Muscle of leg (tissue), 11 donors: ENCODE measurements around the gene MYBL2. TPM values are rescaled to one million over a fixed set of nuclear protein-coding genes. Genes with fewer than 3 reads are reported as not detected.
"Not testable (repeated sequence)": the region's sequence is repeated elsewhere in the genome, so short reads cannot be mapped to it uniquely, and the experiment has no call there.

Source experiments
- DNase-seq: peaks from one replicate; pipeline ENCODE4 v3.0.0; 2013
- H3K27ac ChIP-seq: one replicate; pipeline ENCODE4 v1.5.1; 2013; ENCODE audit warnings: mild to moderate bottlenecking, low read length, control low read depth
- H3K27me3 ChIP-seq: one replicate; pipeline ENCODE4 v1.6.1; 2013; ENCODE audit warnings: low read length; ENCODE audit not compliant: control insufficient read depth, insufficient read depth
- H3K36me3 ChIP-seq: one replicate; pipeline ENCODE4 v1.6.1; 2013; ENCODE audit warnings: low read length; ENCODE audit not compliant: control insufficient read depth, insufficient read depth
- H3K4me1 ChIP-seq: one replicate; pipeline ENCODE4 v1.6.1; 2013; ENCODE audit warnings: low read length; ENCODE audit not compliant: control insufficient read depth, insufficient read depth
- H3K4me3 ChIP-seq: one replicate; pipeline ENCODE4 v1.5.1; 2013; ENCODE audit warnings: low read length, control low read depth
- H3K9me3 ChIP-seq: replicated peaks from 2 replicates; pipeline ENCODE4 v1.6.1; 2013; ENCODE audit warnings: low read depth, low read length; ENCODE audit not compliant: control insufficient read depth
- WGBS: methylation state at CpG from one replicate; pipeline ENCODE4 v1.1.5; 2013; ENCODE audit warnings: missing lambda C conversion rate; ENCODE audit not compliant: insufficient coverage; 5-methylcytosine and 5-hydroxymethylcytosine counted together
- polyA plus RNA-seq, 8 donors: library from polyadenylated mRNA; unstranded; fragments of 120-200 nt; gene quantifications; one replicate each; pipeline versions ENCODE4 v1.2.1 to v1.2.3, GENCODE V29; 2013; ENCODE audit warnings: inconsistent platforms in 1 of 8, low replicate concordance in 1 of 8; ENCODE audit not compliant: insufficient read length in 8 of 8, insufficient read depth in 1 of 8
- total RNA-seq: library from RNA; stranded (reverse); fragments of 120-200 nt; gene quantifications from one replicate; pipeline ENCODE4 v1.2.4, GENCODE V29; 2013

MYBL2 gene
- total and polyA plus RNA-seq, 9 donors = 6.4 to 26.9 (median 18.6) TPM

GRCh38 chr20:43746344-43747137, 79.6 kb downstream of the MYBL2 start:
- Histone ChIP-seq H3K27ac (no peak overlapping the region), H3K4me1 (peaks cover 10% of the 10 kb centered on the region), H3K9me3 (no peaks in the 10 kb centered on the region), H3K27me3 (peaks cover 7% of the 10 kb centered on the region), H3K4me3 (no peak overlapping the region), H3K36me3 (no peaks in the 10 kb centered on the region)
- no peak for DNase-seq
- WGBS = 56% methylated on average over 9 of the region's 12 CpGs

GRCh38 chr20:43748274-43748673, 81.4 kb downstream of the MYBL2 start:
- H3K9me3 ChIP-seq = no peaks in the 10 kb centered on the region
- no CpG with 5 or more reads among the region's 1 CpG for WGBS
- no peak overlapping the region for H3K27ac ChIP-seq
- no peaks in the 10 kb centered on the region for H3K36me3 ChIP-seq
- peaks cover 10% of the 10 kb centered on the region for H3K4me1 ChIP-seq
- no peak for DNase-seq
- no peak overlapping the region for H3K4me3 ChIP-seq
- H3K27me3 ChIP-seq = peaks cover 10% of the 10 kb centered on the region

GRCh38 chr20:43749734-43750294, 82.9 kb downstream of the MYBL2 start:
- peaks cover 7% of the 10 kb centered on the region for H3K27me3 ChIP-seq
- H3K4me1 ChIP-seq = peaks cover 10% of the 10 kb centered on the region
- peak; percentile 31 for DNase-seq
- H3K27ac ChIP-seq = no peak overlapping the region
- no peak overlapping the region for H3K4me3 ChIP-seq
- no peaks in the 10 kb centered on the region for H3K36me3 ChIP-seq
- WGBS = 10% methylated on average over 21 of the region's 23 CpGs
- no peaks in the 10 kb centered on the region for H3K9me3 ChIP-seq

- Histone ChIP-seq H3K27me3 (peaks cover 7% of the 10 kb centered on the region), H3K27ac (no peak overlapping the region), H3K36me3 (no peaks in the 10 kb centered on the region), H3K9me3 (no peaks in the 10 kb centered on the region), H3K4me1 (peaks cover 3% of the 10 kb centered on the region), H3K4me3 (no peak overlapping the region)
- DNase-seq = no peak
These were observed 83.9 kb downstream of the MYBL2 start for GRCh38 chr20:43750774-43751166.

- Histone ChIP-seq H3K4me3 (no peak overlapping the region), H3K9me3 (no peaks in the 10 kb centered on the region), H3K27ac (no peak overlapping the region), H3K36me3 (no peaks in the 10 kb centered on the region), H3K4me1 (peaks cover 3% of the 10 kb centered on the region), H3K27me3 (peaks cover 7% of the 10 kb centered on the region)
- DNase-seq = no peak
- 77% methylated on average over 7 of the region's 11 CpGs for WGBS
These were observed 84.5 kb downstream of the MYBL2 start for GRCh38 chr20:43751167-43752050.

GRCh38 chr20:43752051-43752360, 85.1 kb downstream of the MYBL2 start:
- H3K9me3 ChIP-seq = no peaks in the 10 kb centered on the region
- peaks cover 7% of the 10 kb centered on the region for H3K27me3 ChIP-seq
- H3K36me3 ChIP-seq = no peaks in the 10 kb centered on the region
- WGBS = 33% methylated on average over 1 of the region's 4 CpGs
- no peak for DNase-seq
- no peak overlapping the region for H3K27ac ChIP-seq
- no peak overlapping the region for H3K4me3 ChIP-seq
- peaks cover 3% of the 10 kb centered on the region for H3K4me1 ChIP-seq

- Histone ChIP-seq H3K9me3 (no peaks in the 10 kb centered on the region), H3K4me3 (no peak overlapping the region), H3K27me3 (peaks cover 7% of the 10 kb centered on the region), H3K4me1 (peaks cover 3% of the 10 kb centered on the region), H3K27ac (no peak overlapping the region), H3K36me3 (no peaks in the 10 kb centered on the region)
- 75% methylated on average over 10 of the region's 13 CpGs for WGBS
- DNase-seq = peak; percentile 28
These were observed 85.8 kb downstream of the MYBL2 start for GRCh38 chr20:43752561-43753301.

- no peaks in the 10 kb centered on the region for H3K4me1 ChIP-seq
- no peak overlapping the region for H3K27ac ChIP-seq
- peaks cover 7% of the 10 kb centered on the region for H3K27me3 ChIP-seq
- DNase-seq = no peak
- H3K9me3 ChIP-seq = no peaks in the 10 kb centered on the region
- 90% methylated on average over 6 of the region's 7 CpGs for WGBS
- H3K36me3 ChIP-seq = no peaks in the 10 kb centered on the region
- no peak overlapping the region for H3K4me3 ChIP-seq
These were observed 88.5 kb downstream of the MYBL2 start for GRCh38 chr20:43755390-43755789.

- Histone ChIP-seq H3K36me3 (no peaks in the 10 kb centered on the region), H3K4me1 (no peaks in the 10 kb centered on the region), H3K9me3 (no peaks in the 10 kb centered on the region), H3K27ac (no peak overlapping the region), H3K27me3 (peaks cover 4% of the 10 kb centered on the region), H3K4me3 (no peak overlapping the region)
- 91% methylated on average over 4 of the region's 8 CpGs for WGBS
- no peak for DNase-seq
These were observed 88.9 kb downstream of the MYBL2 start for GRCh38 chr20:43755851-43756250.

- DNase-seq, H3K36me3 ChIP-seq, H3K4me3 ChIP-seq, H3K4me1 ChIP-seq, H3K27me3 ChIP-seq, H3K9me3 ChIP-seq, H3K27ac ChIP-seq: not testable (repeated sequence)
- WGBS = 93% methylated on average over 2 of the region's 6 CpGs
These were observed 91.0 kb downstream of the MYBL2 start for GRCh38 chr20:43757888-43758287.
